H1 (cell line): ENCODE data around the gene KCNK15. TPM values are rescaled to one million over a fixed set of nuclear protein-coding genes. Genes with fewer than 3 reads are reported as not detected.

ENCODE experiments used
- CTCF ChIA-PET: fragments of 300-600 bp; sonication (Branson Sonifier 250); formaldehyde crosslinking; loops from one replicate; lab custom pipeline; 2021; ENCODE audit not compliant: partially characterized antibody; lab: Charles Lee
- POLR2A ChIA-PET: fragments of 300-600 bp; sonication (Branson Sonifier 250); formaldehyde crosslinking; loops from one replicate; lab custom pipeline; 2021; ENCODE audit warnings: inconsistent platforms; ENCODE audit not compliant: partially characterized antibody; lab: Charles Lee
- DNase-seq, 2 experiments: peaks; one replicate each; pipeline versions ENCODE4 v3.0.0 to v3.0.0-alpha.2; 2010 to 2022; ENCODE audit warnings: low spot score in 2 of 2, low read depth in 1 of 2, mixed read lengths in 1 of 2
- FAIRE-seq: peaks from 2 replicates; lab custom pipeline; 2011; peaks lifted over from hg19 to GRCh38; lab: Jason Lieb, UNC
- H2AFZ ChIP-seq: 2 replicates; pipeline ENCODE4 v1.8.1; 2012; ENCODE audit warnings: low read length, inconsistent platforms
- H2AK5ac ChIP-seq: 2 replicates; pipeline ENCODE4 v1.6.1; 2013; ENCODE audit warnings: low read depth, low read length
- H2BK120ac ChIP-seq: replicated peaks from 2 replicates; pipeline ENCODE3; 2013; ENCODE audit warnings: low read depth, low read length, inconsistent platforms
- H2BK12ac ChIP-seq: 2 replicates; pipeline ENCODE4 v1.6.1; 2013; ENCODE audit warnings: low read depth, low read length
- H2BK15ac ChIP-seq: 2 replicates; pipeline ENCODE4 v1.6.1; 2013; ENCODE audit warnings: low read length
- H2BK20ac ChIP-seq: 2 replicates; pipeline ENCODE4 v1.6.1; 2013; ENCODE audit warnings: low read length
- H2BK5ac ChIP-seq: 2 replicates; pipeline ENCODE4 v1.6.1; 2013; ENCODE audit warnings: low read depth, low read length
- H3K14ac ChIP-seq: 2 replicates; pipeline ENCODE4 v1.6.1; 2013; ENCODE audit warnings: inconsistent platforms; ENCODE audit not compliant: insufficient read length
- H3K18ac ChIP-seq: 2 replicates; pipeline ENCODE4 v1.6.1; 2013; ENCODE audit warnings: low read length; ENCODE audit errors: extremely low read depth
- H3K23ac ChIP-seq: 2 replicates; pipeline ENCODE4 v1.6.1; 2013; ENCODE audit warnings: inconsistent platforms; ENCODE audit not compliant: insufficient read length
- H3K23me2 ChIP-seq: 2 replicates; pipeline ENCODE4 v1.6.1; 2013; ENCODE audit warnings: low read depth, low read length
- H3K27ac ChIP-seq: 2 replicates; pipeline ENCODE4 v1.6.1; 2011; ENCODE audit warnings: low read depth, low read length, inconsistent platforms
- H3K27me3 ChIP-seq, 4 experiments: replicated peaks in 1 of 4; 1 replicate in 1 of 4; 2 replicates in 3 of 4; pipeline versions ENCODE4 v1.6.1 to v1.8.1; 2011 to 2013; ENCODE audit warnings: low read length in 3 of 4, mild to moderate bottlenecking in 3 of 4, inconsistent platforms in 2 of 4, mixed read lengths in 2 of 4, moderate library complexity in 1 of 4; ENCODE audit not compliant: control insufficient read depth in 3 of 4, insufficient read depth in 3 of 4; ENCODE audit errors: extremely low read depth in 1 of 4
- H3K36me3 ChIP-seq, 4 experiments: 2 replicates each; pipeline versions ENCODE4 v1.6.1 to v1.8.1; 2011 to 2013; ENCODE audit warnings: mild to moderate bottlenecking in 4 of 4, low read length in 3 of 4, moderate library complexity in 2 of 4, control low read depth in 1 of 4, inconsistent platforms in 1 of 4; ENCODE audit not compliant: insufficient read depth in 4 of 4, control insufficient read depth in 2 of 4
- H3K4ac ChIP-seq: replicated peaks from 2 replicates; pipeline ENCODE3; 2013; ENCODE audit warnings: low read length, low read depth, mixed read lengths, inconsistent platforms; ENCODE audit not compliant: insufficient read length
- H3K4me1 ChIP-seq, 4 experiments: replicated peaks in 1 of 4; 1 replicate in 1 of 4; 2 replicates in 3 of 4; pipeline versions ENCODE4 v1.6.1 to v1.8.1; 2011 to 2013; ENCODE audit warnings: low read length in 3 of 4, inconsistent platforms in 2 of 4, mixed read lengths in 1 of 4; ENCODE audit not compliant: insufficient read depth in 4 of 4, control insufficient read depth in 3 of 4
- H3K4me2 ChIP-seq, 2 experiments: 2 replicates each; pipeline versions ENCODE4 v1.6.1 to v1.8.1; 2011 to 2013; ENCODE audit warnings: low read depth in 2 of 2, low read length in 2 of 2, control low read depth in 1 of 2, inconsistent platforms in 1 of 2, mild to moderate bottlenecking in 1 of 2; ENCODE audit not compliant: insufficient read depth in 1 of 2
- H3K4me3 ChIP-seq, 4 experiments: fragments of 200-600, 300-600 bp in 1 of 4; sonication (generic), shearing (Covaris generic), sonication (Bioruptor Twin) in 1 of 4; 2 replicates each; pipeline versions ENCODE4 v1.5.1 to v1.8.1; 2011 to 2016; ENCODE audit warnings: low read length in 4 of 4, low read depth in 3 of 4, control low read depth in 2 of 4, inconsistent platforms in 2 of 4, mild to moderate bottlenecking in 2 of 4, mixed read lengths in 1 of 4, moderate library complexity in 1 of 4; ENCODE audit not compliant: insufficient read depth in 2 of 4; ENCODE audit errors: extremely low read depth in 1 of 4
- H3K56ac ChIP-seq: replicated peaks from 2 replicates; pipeline ENCODE3; 2013; ENCODE audit warnings: low read depth, mild to moderate bottlenecking, mixed read lengths, low read length, inconsistent platforms; ENCODE audit not compliant: insufficient read length
- H3K79me1 ChIP-seq: 2 replicates; pipeline ENCODE4 v1.6.1; 2013; ENCODE audit warnings: low read depth, low read length, control low read depth
- H3K79me2 ChIP-seq, 2 experiments: 2 replicates each; pipeline versions ENCODE4 v1.6.1 to v1.8.1; 2012 to 2013; ENCODE audit warnings: low read length in 2 of 2, mild to moderate bottlenecking in 2 of 2, inconsistent platforms in 1 of 2; ENCODE audit not compliant: insufficient read depth in 2 of 2, control insufficient read depth in 1 of 2
- H3K9ac ChIP-seq, 4 experiments: replicated peaks in 1 of 4; 1 replicate in 1 of 4; 2 replicates in 3 of 4; pipeline versions ENCODE4 v1.6.1 to v1.8.1; 2011 to 2013; ENCODE audit warnings: low read depth in 3 of 4, low read length in 3 of 4, control low read depth in 2 of 4, mild to moderate bottlenecking in 2 of 4, moderate library complexity in 2 of 4, inconsistent platforms in 1 of 4; ENCODE audit errors: extremely low read depth in 1 of 4
- H3K9me3 ChIP-seq, 2 experiments: 2 replicates each; pipeline versions ENCODE4 v1.6.1 to v1.8.1; 2012 to 2013; ENCODE audit warnings: mild to moderate bottlenecking in 2 of 2, moderate library complexity in 2 of 2, control low read depth in 1 of 2, inconsistent platforms in 1 of 2, low read depth in 1 of 2, low read length in 1 of 2, mixed read lengths in 1 of 2; ENCODE audit not compliant: insufficient read depth in 2 of 2
- H4K20me1 ChIP-seq, 2 experiments: replicated peaks in 1 of 2; 2 replicates each; pipeline versions ENCODE3 to v1.8.1; 2011 to 2013; ENCODE audit warnings: inconsistent platforms in 2 of 2, low read length in 2 of 2, mild to moderate bottlenecking in 1 of 2; ENCODE audit not compliant: insufficient read depth in 2 of 2, control insufficient read depth in 1 of 2
- H4K5ac ChIP-seq: 2 replicates; pipeline ENCODE4 v1.6.1; 2013; ENCODE audit warnings: low read length, low read depth, mixed read lengths, inconsistent platforms; ENCODE audit not compliant: insufficient read length
- H4K8ac ChIP-seq: 2 replicates; pipeline ENCODE4 v1.8.0; 2013; ENCODE audit warnings: mild to moderate bottlenecking, moderate library complexity, low read length, inconsistent platforms; ENCODE audit not compliant: insufficient read depth; ENCODE audit errors: extremely low read depth
- H4K91ac ChIP-seq: replicated peaks from 2 replicates; pipeline ENCODE3; 2013; ENCODE audit warnings: low read length, mixed read lengths, inconsistent platforms; ENCODE audit not compliant: insufficient read length
- BACH1 ChIP-seq: IDR thresholded peaks from 2 replicates; pipeline ENCODE4 v1.6.1; 2012; ENCODE audit warnings: low read length, improper control_type of control experiment
- FOSL1 ChIP-seq: IDR thresholded peaks from 2 replicates; pipeline ENCODE4 v1.6.1; 2011; ENCODE audit warnings: mild to moderate bottlenecking, low read depth, low read length, moderate library complexity; ENCODE audit not compliant: insufficient read depth
- GTF2F1 ChIP-seq: IDR thresholded peaks from 2 replicates; pipeline ENCODE4 v1.6.1; 2012; ENCODE audit warnings: low read depth, low read length, improper control_type of control experiment, borderline replicate concordance
- JUND ChIP-seq: IDR thresholded peaks from 2 replicates; pipeline ENCODE4 v1.6.1; 2011; ENCODE audit warnings: mild to moderate bottlenecking, improper control_type of control experiment, low read length
- KDM1A ChIP-seq: fragments of 200-600, 300-600 bp; sonication (generic); IDR thresholded peaks from 2 replicates; pipeline ENCODE4 v1.7.1; 2016; ENCODE audit warnings: mild to moderate bottlenecking, low read length, borderline replicate concordance
- POU5F1 ChIP-seq: IDR thresholded peaks from 2 replicates; pipeline ENCODE4 v1.6.1; 2011; ENCODE audit warnings: low read depth, mild to moderate bottlenecking, low read length, moderate library complexity
- SAP30 ChIP-seq: fragments of 300-600 bp; sonication (generic); IDR thresholded peaks from 2 replicates; pipeline ENCODE4 v1.7.1; 2012; ENCODE audit warnings: low read length, moderate library complexity, mild to moderate bottlenecking, inconsistent platforms; ENCODE audit not compliant: insufficient read depth, insufficient replicate concordance
- SIN3A ChIP-seq, 2 experiments: IDR thresholded peaks in 1 of 2; conservative IDR thresholded peaks in 1 of 2; 2 replicates each; pipeline ENCODE4 v1.6.1; 2011 to 2012; ENCODE audit warnings: low read length in 2 of 2, improper control_type of control experiment in 1 of 2, low read depth in 1 of 2, mild to moderate bottlenecking in 1 of 2
- WGBS, 2 experiments: shearing (Covaris generic) in 1 of 2; methylation state at CpG; one replicate each; pipeline versions ENCODE4 v1.1.6 to v1.1.7; 2013 to 2015; ENCODE audit warnings: low lambda C conversion rate in 2 of 2, mixed read lengths in 2 of 2, inconsistent platforms in 1 of 2, low coverage in 1 of 2, missing lambda C conversion rate in 1 of 2; ENCODE audit not compliant: insufficient replicate concordance in 2 of 2, insufficient coverage in 1 of 2, insufficient read length in 1 of 2; ENCODE audit errors: extremely low coverage in 1 of 2, missing lambda C conversion rate in 1 of 2; 5-methylcytosine and 5-hydroxymethylcytosine counted together
- polyA plus RNA-seq, 7 experiments: library from polyadenylated mRNA; depleted of rRNA in 3 of 7; stranded (reverse) in 5 of 7; unstranded in 2 of 7; fragments of >200 nt in 5 of 7; fragments of 200-250 nt in 2 of 7; gene quantifications; 1 replicate in 5 of 7; 2 replicates in 1 of 7; 4 replicates in 1 of 7; pipeline versions ENCODE4 v1.2.1 to v1.2.3, GENCODE V29; 2011 to 2013; ENCODE audit warnings: missing spikeins in 2 of 7, mixed read lengths in 2 of 7
- total RNA-seq: library from RNA; stranded (reverse); fragmentation: NEBNext Ultra II Directional; extraction: Animal tissue kit (Norgen Biotek cat#: 25700); gene quantifications from 2 replicates; pipeline ENCODE4 v1.2.1, GENCODE V29; 2021

Gene KCNK15
- total and polyA plus RNA-seq, 2 of the 8 experiments (the other 6 are each of a cell fraction or from before 2014, with no cell fraction given): 0.24 to 0.33 TPM

DNA sequence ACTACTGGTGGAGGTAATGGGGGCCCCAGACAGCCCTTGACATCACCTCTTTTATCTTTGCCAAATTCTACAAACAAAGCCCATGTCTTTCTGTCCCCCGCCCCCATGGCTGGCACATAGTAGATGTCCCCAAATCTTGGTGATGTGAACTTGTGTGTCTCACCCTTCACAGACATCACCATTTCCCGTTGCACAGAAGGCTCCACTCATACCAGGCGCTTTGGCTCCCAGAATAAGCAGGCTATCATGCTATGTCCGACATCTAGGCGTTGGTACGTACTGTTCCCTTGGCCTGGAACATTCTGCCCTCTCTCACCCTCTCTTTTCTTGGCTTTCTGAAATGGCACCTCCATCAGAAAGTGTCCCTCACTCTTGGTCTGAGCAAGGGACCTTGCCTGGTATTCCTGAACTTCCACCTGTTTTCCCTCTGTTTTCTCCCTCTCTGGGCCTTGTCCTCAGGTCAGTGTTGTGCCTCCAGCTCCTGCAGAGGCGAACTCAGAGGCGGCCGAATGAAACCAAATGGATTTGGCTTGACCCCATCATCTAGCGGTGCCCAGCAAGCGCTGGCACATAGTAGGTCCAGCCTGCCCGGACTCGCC lies 31.5 kb upstream of the KCNK15 start:
- Histone ChIP-seq H2BK20ac (no peak overlapping the region), H3K14ac (no peak overlapping the region), H4K5ac (no peak overlapping the region), H3K4me2 (no peak overlapping the region), H3K27me3 (no peaks in the 10 kb centered on the region), H3K4me1 (peaks cover 0 to 3% (median 0%) of the 10 kb centered on the region in 4 experiments; a peak in 2 of 7 replicates), H3K4ac (no peak overlapping the region), H3K56ac (no peak overlapping the region), H4K8ac (0 out of 2 replicates have a peak overlapping the region, but pooled peaks have one; percentile 40), H2AK5ac (no peak overlapping the region), H2BK15ac (no peak overlapping the region), H3K79me2 (no peaks in the 10 kb centered on the region), H3K4me3 (no peak overlapping the region), H2BK120ac (peak overlapping the region; percentile 6), H3K36me3 (no peaks in the 10 kb centered on the region), H4K20me1 (no peaks in the 10 kb centered on the region), H3K23ac (no peak overlapping the region), H2BK12ac (0 out of 2 replicates have a peak overlapping the region, but pooled peaks have one; percentile 30), H3K79me1 (no peaks in the 10 kb centered on the region), H2BK5ac (no peak overlapping the region), H3K27ac (no peak overlapping the region), H2AFZ (no peak overlapping the region), H4K91ac (peak overlapping the region; percentile 78), H3K9me3 (no peaks in the 10 kb centered on the region), H3K18ac (no peak overlapping the region), H3K9ac (no peak overlapping the region), H3K23me2 (no peaks in the 10 kb centered on the region)
- ChIA-PET CTCF (interaction anchor here (5.8 to 20.4 kb wide), 3 partner anchors 10 to 29 kb away, joined by 67 to 180 read pairs (median 86); no protein-coding TSS in a partner anchor), POLR2A (interaction anchor here (1.7 kb wide), 1 partner anchor 13 kb away, joined by 6 read pairs; no protein-coding TSS in a partner anchor)
- FAIRE-seq (no peak), DNase-seq (no peak)
- WGBS, 2 experiments: 92% methylated on average over 13 of the region's 13 CpGs; no CpG with 5 or more reads in 1 of the 2 experiments
- TF ChIP-seq GTF2F1 (no peak), BACH1 (no peak), POU5F1 (no peak), SIN3A (conservative IDR thresholded peaks at IDR 0.05 in 1 of 2, IDR thresholded peaks at IDR 0.05 in 1 of 2; ENCODE audit: low read depth in 1 of 2, low read length in 2 of 2) (no peak), SAP30 (no peak), KDM1A (no peak), JUND (no peak), FOSL1 (no peak)
